ENCODE data around the gene LRP1B.

Gene LRP1B

DNA sequence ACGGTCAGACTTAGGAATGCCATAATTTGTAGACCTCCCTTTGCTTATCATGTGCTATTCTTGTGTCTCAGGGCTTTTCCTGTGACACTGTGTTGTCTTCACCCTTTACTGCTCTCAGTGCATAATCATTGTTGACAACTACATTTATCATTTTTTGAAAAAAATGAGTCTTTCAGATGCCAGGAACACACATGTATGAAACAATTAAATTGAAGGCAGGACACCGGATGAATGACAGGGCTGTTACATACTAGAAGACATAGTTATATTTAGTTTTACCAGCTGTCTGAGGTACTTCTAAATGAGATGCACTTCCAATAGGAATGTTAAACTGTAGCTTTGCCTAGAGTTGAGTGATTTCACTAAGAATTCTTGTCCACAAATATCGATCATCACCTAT, 243.5 kb downstream of the LRP1B start:
- Histone ChIP-seq H3K4me3 (ENCODE audit: low read depth, low read length) (no peak overlapping the region), H3K9me3 (no peaks in the 10 kb centered on the region), H3K27me3 (no peaks in the 10 kb centered on the region), H3K36me3 (no peaks in the 10 kb centered on the region), H3K4me1 (no peaks in the 10 kb centered on the region)
- DNase-seq, result no peak
- no peak for TF ChIP-seq CTCF (IDR thresholded peaks at IDR 0.05; ENCODE audit: low read depth, low read length)

DNA sequence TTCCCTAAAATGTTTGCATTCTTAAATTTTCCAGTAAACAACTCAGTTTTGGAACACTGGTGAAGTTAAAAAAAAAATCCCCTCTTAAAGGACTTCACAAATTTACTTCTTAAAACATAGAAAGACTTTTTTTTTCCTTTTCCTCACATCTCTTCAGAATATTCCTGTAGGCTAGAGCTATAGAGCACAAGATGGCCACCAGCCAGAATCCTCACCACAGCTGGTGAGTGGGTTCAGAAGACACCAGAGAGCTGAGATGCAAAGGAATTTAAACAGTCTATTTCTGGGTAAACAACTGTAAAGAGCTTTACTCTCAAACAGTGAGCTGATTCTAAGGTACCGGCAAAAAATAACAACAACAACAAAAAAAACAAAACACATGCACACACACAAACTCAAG, 252.8 kb downstream of the LRP1B start:
- no peak for DNase-seq
- no peaks in the 10 kb centered on the region for H3K9me3 ChIP-seq
- H3K4me1 ChIP-seq, result no peaks in the 10 kb centered on the region
- H3K36me3 ChIP-seq, result no peaks in the 10 kb centered on the region
- no peak for TF ChIP-seq CTCF (IDR thresholded peaks at IDR 0.05; ENCODE audit: low read depth, low read length)
- H3K27me3 ChIP-seq, result no peaks in the 10 kb centered on the region
- H3K4me3 ChIP-seq (ENCODE audit: low read depth, low read length), result no peak overlapping the region

DNA sequence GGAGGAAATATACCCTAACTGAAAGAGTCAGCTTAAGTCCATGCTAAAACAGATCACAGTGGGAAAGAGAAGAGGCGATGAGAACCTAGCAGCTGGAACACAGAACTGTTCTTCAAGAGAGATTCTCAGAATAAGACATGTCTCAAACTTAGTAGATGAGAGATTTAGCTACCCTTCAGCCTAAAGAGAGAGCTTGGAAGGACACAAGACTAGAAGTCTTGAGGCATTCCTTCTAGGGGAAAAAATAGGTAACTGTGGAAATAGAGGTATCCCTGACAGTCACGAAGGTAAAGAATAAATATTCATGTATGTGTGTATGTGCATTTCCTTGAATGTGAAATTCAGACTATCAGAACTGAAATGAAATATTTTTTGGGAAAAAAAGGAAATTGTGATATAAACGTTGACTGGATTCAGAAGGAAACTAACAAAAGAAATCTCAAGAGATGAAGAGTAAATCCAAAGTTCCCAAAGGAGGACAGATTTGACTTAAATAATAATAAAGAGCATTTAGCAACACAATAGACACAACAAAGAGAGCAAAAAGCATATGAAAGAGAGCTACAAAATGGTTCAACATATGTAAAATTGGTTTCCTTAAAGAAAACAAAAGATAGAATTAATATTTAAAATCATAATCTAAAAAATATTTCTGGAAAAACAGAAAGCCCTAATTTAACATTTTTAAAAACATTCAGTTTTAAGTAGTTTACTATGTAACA, 258.7 kb downstream of the LRP1B start:
- Histone ChIP-seq H3K4me1 (no peaks in the 10 kb centered on the region), H3K9me3 (no peaks in the 10 kb centered on the region), H3K36me3 (no peaks in the 10 kb centered on the region), H3K27me3 (no peaks in the 10 kb centered on the region), H3K4me3 (ENCODE audit: low read depth, low read length) (no peak overlapping the region)
- no peak for TF ChIP-seq CTCF (IDR thresholded peaks at IDR 0.05; ENCODE audit: low read depth, low read length)
- no peak for DNase-seq

- no peaks in the 10 kb centered on the region for H3K27me3 ChIP-seq
These were observed 261.2 kb downstream of the LRP1B start for GRCh38 chr2:141869572-141869971.

DNA sequence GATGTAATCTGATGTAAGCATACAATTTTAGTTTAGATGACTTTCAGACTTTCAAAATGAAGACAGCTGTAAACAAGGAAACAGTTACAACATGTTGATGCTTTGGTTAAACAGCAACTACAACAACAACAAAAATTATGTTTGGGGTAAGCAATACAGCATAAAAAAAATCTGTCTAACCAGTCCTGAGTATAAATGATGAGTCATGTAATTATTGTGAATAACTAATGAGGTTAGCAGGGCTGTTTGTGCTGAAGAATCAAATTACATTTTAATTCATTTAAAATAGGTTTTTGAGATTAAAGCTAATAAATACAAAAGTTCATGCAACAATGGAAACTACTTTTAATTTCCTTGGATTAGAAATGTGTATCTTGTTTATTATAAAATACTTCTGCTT, 266.9 kb downstream of the LRP1B start:
- no peak for TF ChIP-seq CTCF (IDR thresholded peaks at IDR 0.05; ENCODE audit: low read depth, low read length)
- Histone ChIP-seq H3K36me3 (no peaks in the 10 kb centered on the region), H3K27me3 (no peaks in the 10 kb centered on the region), H3K4me3 (ENCODE audit: low read depth, low read length) (no peak overlapping the region), H3K4me1 (no peaks in the 10 kb centered on the region), H3K9me3 (no peaks in the 10 kb centered on the region)
- DNase-seq, result no peak

More at GRCh38 chr2:141869572-141869971, 261.2 kb downstream of the LRP1B start:
- H3K9me3 ChIP-seq, result no peaks in the 10 kb centered on the region
- TF ChIP-seq CTCF (IDR thresholded peaks at IDR 0.05; ENCODE audit: low read depth, low read length), result no peak
- H3K4me3 ChIP-seq (ENCODE audit: low read depth, low read length), result no peak overlapping the region
- no peaks in the 10 kb centered on the region for H3K36me3 ChIP-seq
- no peaks in the 10 kb centered on the region for H3K4me1 ChIP-seq
- DNase-seq, result no peak

DNA sequence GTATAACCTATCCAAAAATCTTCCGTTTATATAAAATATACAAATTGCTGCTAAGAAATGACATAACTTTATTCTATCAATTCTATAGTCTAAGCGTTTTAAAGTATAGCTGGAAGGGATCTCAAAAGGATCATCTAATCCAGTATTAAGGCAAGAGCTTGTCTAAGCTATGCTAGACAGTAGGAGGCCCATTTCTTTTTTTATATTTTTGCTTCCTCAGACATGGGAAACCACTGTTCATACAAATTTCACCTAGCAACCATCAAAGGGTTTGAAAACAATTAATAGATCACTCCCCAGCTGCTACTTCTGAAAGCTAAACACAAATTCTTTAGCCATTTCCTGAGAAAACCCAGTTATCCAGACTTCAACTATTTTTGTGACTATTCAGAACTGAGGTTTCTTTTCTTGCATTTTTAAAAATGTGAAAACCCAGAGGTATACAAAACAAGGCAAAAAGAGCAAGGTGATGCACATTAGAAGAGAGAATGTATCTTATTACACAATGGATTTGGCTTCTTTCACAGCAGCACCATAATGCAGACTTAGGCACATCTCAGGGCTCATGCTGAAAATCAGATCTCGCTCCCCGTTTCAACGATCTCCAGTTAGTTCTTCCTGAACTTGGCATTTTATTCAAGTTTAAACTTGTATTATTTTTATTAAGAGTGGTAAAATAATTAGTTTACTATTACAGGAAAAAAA, 274.4 kb downstream of the LRP1B start:
- no peak for TF ChIP-seq CTCF (IDR thresholded peaks at IDR 0.05; ENCODE audit: low read depth, low read length)

More for the DNA sequence above, 274.4 kb downstream of the LRP1B start:
- Histone ChIP-seq H3K27me3 (no peaks in the 10 kb centered on the region), H3K4me3 (ENCODE audit: low read depth, low read length) (no peak overlapping the region), H3K36me3 (no peaks in the 10 kb centered on the region), H3K4me1 (no peaks in the 10 kb centered on the region), H3K9me3 (no peaks in the 10 kb centered on the region)
- DNase-seq, result no peak
